ENCODE results near the gene KRT83. TPM values are rescaled to one million over a fixed set of nuclear protein-coding genes. Genes with fewer than 3 reads are reported as not detected.

The KRT83 gene
- not detected for total RNA-seq
- long read RNA-seq = 0 reads

DNA sequence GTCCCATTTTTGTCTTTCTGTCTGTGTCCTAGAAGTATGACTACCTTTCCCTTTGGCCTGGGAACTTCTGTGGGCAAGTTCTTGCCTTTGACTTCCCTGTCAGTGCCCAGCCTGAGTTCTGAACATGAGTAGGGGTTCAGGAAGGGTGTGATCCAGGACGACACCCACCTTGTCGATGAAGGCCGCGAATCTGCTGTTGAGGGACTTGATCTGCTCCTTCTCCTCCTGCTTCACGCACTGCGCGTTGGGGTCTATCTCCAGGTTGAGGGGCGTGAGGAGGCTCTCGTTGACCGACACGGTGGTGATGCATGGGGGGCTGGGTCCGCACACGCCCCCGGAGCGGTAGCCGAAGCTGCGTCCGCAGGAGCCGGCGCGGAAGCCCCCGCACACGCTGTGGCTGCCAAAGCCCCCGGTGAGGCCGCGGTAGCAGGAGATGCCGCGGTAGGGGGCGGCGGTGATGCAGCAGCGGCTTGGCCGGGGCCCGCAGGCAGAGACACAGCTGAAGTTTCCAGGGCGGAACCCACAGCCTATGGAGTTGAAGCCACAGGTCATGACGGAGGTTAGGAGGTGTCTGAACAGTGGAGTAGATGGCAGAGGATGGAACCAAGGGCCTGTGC, at the start of gene KRT83:
Gene KRT83, minus strand, starts transcription at position 615 of the 617 bp plus-strand sequence. Its CDS starts 63 bp downstream, at position 552.
- intact Hi-C loops (cut with DNase I, micrococcal nuclease) = no loop called here
- DNase-seq (no peak), ATAC-seq (no peak)

GRCh38 chr12:52369809-52370208, 48.6 kb upstream of the KRT83 start:
- ATAC-seq (no peak), DNase-seq (no peak)
- intact Hi-C loops (cut with DNase I, micrococcal nuclease) = loop anchor here in 1 of 2 donors (5.0 to 10.0 kb wide), 2 partner anchors 135 to 507 kb away; no protein-coding TSS in a partner anchor

GRCh38 chr12:52369211-52369610, 48.0 kb upstream of the KRT83 start:
- ATAC-seq (no peak), DNase-seq (no peak)
- intact Hi-C loops (cut with DNase I, micrococcal nuclease) = no loop called here

DNA sequence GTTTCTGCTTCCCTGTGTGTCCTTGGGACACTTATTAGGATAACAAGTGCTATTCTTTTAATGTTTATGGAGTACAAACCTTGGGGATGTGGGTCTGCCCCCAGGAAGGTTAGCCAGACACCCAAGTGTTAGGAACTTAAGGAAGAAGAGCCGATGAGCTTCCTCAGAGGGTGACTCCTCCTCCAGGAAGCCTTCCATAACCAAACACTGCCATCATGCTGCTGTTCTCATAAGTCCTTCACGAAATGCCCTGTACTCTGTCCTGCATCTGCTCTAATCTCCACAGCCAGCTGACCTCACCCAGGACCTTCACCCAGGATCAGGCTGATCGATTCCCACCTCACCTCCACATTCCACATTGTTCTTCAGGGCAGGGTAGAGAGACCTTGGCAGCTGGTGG, 47.3 kb upstream of the KRT83 start:
- ATAC-seq = no peak

DNA sequence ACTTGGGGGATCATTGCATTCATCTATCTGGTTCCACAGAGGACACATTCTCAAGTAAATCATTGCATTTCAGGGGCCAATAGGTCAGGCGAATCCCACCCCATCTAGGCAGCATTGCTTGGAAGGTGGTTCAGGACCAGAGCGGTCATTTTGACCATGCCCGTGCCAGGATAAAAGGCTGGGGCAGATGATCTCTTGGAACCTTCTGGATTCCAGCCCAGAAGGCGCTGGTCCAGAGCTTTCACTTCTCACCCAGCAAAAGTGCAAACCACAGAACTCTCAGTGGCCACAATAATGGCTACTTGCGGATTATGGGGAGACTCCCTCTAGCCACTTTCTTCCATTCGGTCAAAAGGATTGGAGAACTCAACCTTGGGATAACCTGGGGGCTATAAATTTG, 46.7 kb upstream of the KRT83 start:
- intact Hi-C loops (cut with DNase I, micrococcal nuclease) = no loop called here
- ATAC-seq = no peak
- DNase-seq = no peak

More for the DNA sequence above, 47.3 kb upstream of the KRT83 start:
- intact Hi-C loops (cut with DNase I, micrococcal nuclease) = no loop called here
- no peak for DNase-seq

DNA sequence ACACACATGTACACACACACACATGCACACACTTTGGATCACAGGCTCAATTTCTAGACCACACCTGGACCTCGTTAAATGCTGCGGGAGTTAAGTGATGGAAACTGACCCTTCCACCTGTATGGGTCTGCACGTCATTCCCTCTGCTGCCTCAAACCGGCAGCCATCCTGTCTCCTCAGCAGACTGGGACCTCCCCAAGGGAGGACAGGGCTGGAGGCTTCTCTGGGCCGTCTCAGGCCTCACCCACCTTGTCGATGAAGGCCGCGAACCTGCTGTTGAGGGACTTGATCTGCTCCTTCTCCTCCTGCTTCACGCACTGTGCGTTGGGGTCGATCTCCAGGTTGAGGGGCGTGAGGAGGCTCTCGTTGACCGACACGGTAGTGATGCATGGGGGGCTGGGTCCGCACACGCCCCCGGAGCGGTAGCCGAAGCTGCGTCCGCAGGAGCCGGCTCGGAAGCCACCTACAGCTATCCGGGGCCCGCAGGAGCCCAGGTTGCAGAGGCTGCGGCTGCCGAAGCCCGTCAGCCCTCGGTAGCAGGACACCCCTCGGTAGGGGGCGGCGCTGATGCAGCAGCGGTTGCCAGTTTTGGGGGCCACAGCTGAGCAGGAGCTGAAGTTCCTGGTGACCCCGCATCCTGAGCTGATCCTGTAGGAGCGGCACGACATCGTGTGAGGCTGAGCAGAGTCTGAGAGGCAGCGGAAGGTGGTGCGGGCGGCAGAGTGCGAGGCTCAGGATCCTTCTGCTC, 45.7 kb upstream of the KRT83 start, which contains the start of gene KRT85:
Gene KRT85, minus strand, starts transcription at position 744 of the 748 bp plus-strand sequence. Its CDS starts 76 bp downstream, at position 668.
- ATAC-seq (no peak), DNase-seq (no peak)
- intact Hi-C loops (cut with DNase I, micrococcal nuclease) = no loop called here

GRCh38 chr12:52364901-52365489, 43.8 kb upstream of the KRT83 start:
- no peak for DNase-seq
- intact Hi-C loops (cut with DNase I, micrococcal nuclease) = no loop called here
- no peak for ATAC-seq

- no peak for ATAC-seq
- intact Hi-C loops (cut with DNase I, micrococcal nuclease) = no loop called here
- no peak for DNase-seq
These were observed 42.9 kb upstream of the KRT83 start for GRCh38 chr12:52364061-52364460.

DNA sequence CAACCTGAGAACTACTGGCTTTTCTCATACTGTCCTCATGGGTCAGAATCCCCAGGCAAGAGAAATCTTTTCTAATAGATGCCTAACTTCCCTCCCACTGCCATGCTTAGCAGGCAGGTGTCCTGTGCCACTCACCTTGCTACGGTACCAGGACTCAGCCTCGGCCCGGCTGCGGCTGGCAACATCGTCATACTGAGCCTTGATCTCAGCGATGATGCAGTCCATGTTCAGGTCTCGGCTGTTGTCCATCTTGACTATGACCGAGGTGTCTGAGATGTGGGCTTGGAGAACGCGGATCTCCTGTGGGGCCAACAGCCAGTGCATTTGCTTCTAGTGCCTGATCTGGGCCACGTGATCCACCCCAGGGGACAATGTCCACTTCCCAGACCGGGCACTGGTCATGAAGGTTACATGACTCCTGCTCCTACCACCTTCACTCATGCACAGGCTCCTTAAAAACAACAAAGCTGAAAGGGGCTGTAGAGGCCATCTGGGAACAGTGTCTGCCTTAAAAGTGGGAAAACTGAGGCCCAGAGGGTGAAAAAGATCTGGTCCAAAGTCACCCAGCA, 42.0 kb upstream of the KRT83 start:
- intact Hi-C loops (cut with DNase I, micrococcal nuclease) = no loop called here
- ATAC-seq (no peak), DNase-seq (no peak)

DNA sequence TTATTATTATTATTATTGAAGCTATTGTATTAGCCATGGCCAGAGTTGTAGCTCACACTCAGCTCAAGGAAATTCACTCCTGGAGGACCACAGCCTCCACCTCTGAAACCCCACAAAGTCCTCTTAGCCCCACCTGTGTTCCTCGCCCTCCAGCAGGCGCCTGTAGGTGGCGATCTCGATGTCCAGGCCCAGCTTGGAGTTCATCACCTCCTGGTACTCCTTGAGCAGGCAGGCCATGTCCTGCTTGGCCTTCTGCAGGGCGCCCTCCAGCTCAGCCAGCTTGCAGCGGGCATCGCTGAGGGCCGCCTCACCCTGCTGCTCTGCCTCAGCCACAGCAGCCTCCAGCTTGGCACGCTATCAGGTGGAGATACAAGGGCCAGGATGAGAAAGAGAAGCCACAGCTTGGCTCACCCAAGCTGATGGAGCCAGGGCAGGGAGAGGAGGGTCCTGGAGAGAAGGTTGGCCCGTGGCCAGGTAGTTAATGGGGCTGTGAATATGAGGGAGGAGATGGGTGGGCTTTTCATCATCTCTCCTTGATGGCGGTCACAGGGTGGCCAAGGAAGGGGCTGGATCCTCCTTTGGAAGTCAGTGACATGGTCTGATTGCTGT, 41.0 kb upstream of the KRT83 start:
- ATAC-seq = no peak
- no peak for DNase-seq
- intact Hi-C loops (cut with DNase I, micrococcal nuclease) = no loop called here

DNA sequence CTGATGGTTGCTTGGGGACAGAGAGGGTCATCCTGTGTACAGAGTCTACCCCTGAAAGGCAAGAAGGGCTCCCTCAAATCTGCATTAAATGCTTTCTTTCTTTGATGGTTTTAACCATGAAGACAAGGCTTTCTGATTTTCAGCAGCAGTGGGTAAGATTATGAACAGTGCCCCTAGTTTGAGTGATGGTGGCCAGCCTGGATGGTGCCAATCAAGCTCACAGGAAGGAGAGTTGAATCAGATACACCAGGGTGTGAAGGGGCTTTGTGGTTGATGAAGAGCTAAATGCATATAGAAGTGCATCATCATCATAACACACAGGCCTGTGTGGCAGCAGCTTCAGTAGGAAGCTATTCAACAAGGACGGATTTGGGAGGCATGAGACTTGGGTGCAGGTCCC, 40.4 kb upstream of the KRT83 start:
- ATAC-seq (no peak), DNase-seq (no peak)
- intact Hi-C loops (cut with DNase I, micrococcal nuclease) = no loop called here

GRCh38 chr12:52360663-52361271, 39.6 kb upstream of the KRT83 start:
- no peak for DNase-seq
- intact Hi-C loops (cut with DNase I, micrococcal nuclease) = no loop called here
- ATAC-seq = no peak

GRCh38 chr12:52360106-52360662, 39.0 kb upstream of the KRT83 start:
- intact Hi-C loops (cut with DNase I, micrococcal nuclease) = no loop called here
- ATAC-seq (no peak), DNase-seq (no peak)

DNA sequence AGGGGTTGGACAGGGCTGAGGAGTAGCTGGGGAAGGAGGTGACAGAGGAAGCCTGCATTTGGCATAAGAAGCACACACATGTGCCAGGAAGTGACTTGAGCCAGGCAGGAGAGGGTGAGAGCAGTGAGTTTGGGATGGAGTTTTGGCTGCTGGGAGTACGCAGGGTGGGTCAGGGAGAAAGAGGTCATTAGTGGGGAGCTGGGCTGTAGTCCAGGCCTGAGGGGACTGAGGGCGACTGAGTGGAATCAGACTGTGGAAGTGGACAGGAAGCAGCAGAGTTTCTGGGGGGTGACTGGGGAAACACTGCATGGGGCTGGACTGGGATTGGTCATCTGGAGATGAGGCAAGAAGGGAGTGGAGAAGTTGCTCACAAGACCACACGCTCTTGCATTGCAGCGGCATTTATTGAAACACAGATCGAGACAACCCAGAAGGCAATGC, 38.4 kb upstream of the KRT83 start:
- ATAC-seq (no peak), DNase-seq (no peak)
- intact Hi-C loops (cut with DNase I, micrococcal nuclease) = no loop called here

GRCh38 chr12:52358575-52359350, 37.6 kb upstream of the KRT83 start:
- DNase-seq (no peak), ATAC-seq (no peak)
- intact Hi-C loops (cut with DNase I, micrococcal nuclease) = no loop called here

GRCh38 chr12:52356762-52357580, 35.8 kb upstream of the KRT83 start:
- intact Hi-C loops (cut with DNase I, micrococcal nuclease) = no loop called here
- DNase-seq (no peak), ATAC-seq (no peak)
